IMR-90 (cell line): ENCODE data around the gene C19orf85. TPM values are rescaled to one million over a fixed set of nuclear protein-coding genes. Genes with fewer than 3 reads are reported as not detected.

Experiments
- ATAC-seq: fragments of 200-7000 bp; cut with Tn5 transposase; 2 replicates; pipeline ENCODE4 v1.9.1; 2020; ENCODE audit warnings: low read depth, mild to moderate bottlenecking, moderate library complexity
- BruUV-seq: library from RNA; stranded (reverse); fragments of 400-500 nt; replicated peaks from 2 replicates; lab custom pipeline; 2021; lab: Mats Ljungman, UMichigan
- CTCF ChIA-PET: fragments of 300-600 bp; formaldehyde crosslinking; extraction: SDS; loops from one replicate; lab custom pipeline; 2021; ENCODE audit warnings: antibody characterized with exemption; lab: Yijun Ruan, JAX
- POLR2A ChIA-PET: fragments of 300-600 bp; sonication (Branson Sonifier 250); formaldehyde crosslinking; loops from one replicate; lab custom pipeline; 2022; ENCODE audit warnings: antibody characterized with exemption; ENCODE audit not compliant: unreplicated experiment; lab: Charles Lee
- DNase-seq: peaks from one replicate; pipeline ENCODE4 v3.0.0; 2013
- H2AFZ ChIP-seq: replicated peaks from 2 replicates; pipeline ENCODE3; 2013; ENCODE audit warnings: low read length, mild to moderate bottlenecking; ENCODE audit not compliant: poor library complexity
- H2AK5ac ChIP-seq: 2 replicates; pipeline ENCODE4 v1.6.1; 2013; ENCODE audit warnings: low read depth, low read length, inconsistent platforms
- H2AK9ac ChIP-seq: replicated peaks from 2 replicates; pipeline ENCODE3; 2013; ENCODE audit warnings: mild to moderate bottlenecking, low read depth, low read length, moderate library complexity; ENCODE audit not compliant: poor library complexity
- H2BK120ac ChIP-seq: 2 replicates; pipeline ENCODE4 v1.6.1; 2013; ENCODE audit warnings: low read depth, low read length, inconsistent platforms
- H2BK15ac ChIP-seq: 3 replicates; pipeline ENCODE4 v1.6.1; 2013; ENCODE audit warnings: low read depth, low read length, inconsistent platforms
- H2BK20ac ChIP-seq: 2 replicates; pipeline ENCODE4 v1.6.1; 2013; ENCODE audit warnings: low read depth, mild to moderate bottlenecking, inconsistent platforms, low read length, moderate library complexity
- H2BK5ac ChIP-seq: 2 replicates; pipeline ENCODE4 v1.6.1; 2013; ENCODE audit warnings: mild to moderate bottlenecking, low read depth, low read length, inconsistent platforms; ENCODE audit not compliant: poor library complexity, severe bottlenecking
- H3K14ac ChIP-seq: replicated peaks from 2 replicates; pipeline ENCODE4 v1.6.1; 2013; ENCODE audit warnings: low read depth, low read length, inconsistent platforms
- H3K18ac ChIP-seq: 2 replicates; pipeline ENCODE4 v1.6.1; 2013; ENCODE audit warnings: low read depth, low read length, control low read depth
- H3K23ac ChIP-seq: 2 replicates; pipeline ENCODE4 v1.6.1; 2013; ENCODE audit warnings: low read depth, low read length, inconsistent platforms
- H3K27ac ChIP-seq: 2 replicates; pipeline ENCODE4 v1.5.1; 2013; ENCODE audit warnings: mild to moderate bottlenecking, control low read depth, low read length; ENCODE audit not compliant: insufficient read depth
- H3K27me3 ChIP-seq: 2 replicates; pipeline ENCODE4 v1.6.1; 2013; ENCODE audit warnings: low read length; ENCODE audit not compliant: control insufficient read depth, insufficient read depth
- H3K36me3 ChIP-seq: 2 replicates; pipeline ENCODE4 v1.6.1; 2013; ENCODE audit warnings: low read length, mixed read lengths; ENCODE audit not compliant: control insufficient read depth, insufficient read depth
- H3K4ac ChIP-seq: 2 replicates; pipeline ENCODE4 v1.6.1; 2013; ENCODE audit warnings: low read depth, low read length, inconsistent platforms
- H3K4me1 ChIP-seq: 2 replicates; pipeline ENCODE4 v1.6.1; 2013; ENCODE audit warnings: low read length, mixed read lengths; ENCODE audit not compliant: control insufficient read depth, insufficient read depth
- H3K4me2 ChIP-seq: 2 replicates; pipeline ENCODE4 v1.6.1; 2013; ENCODE audit warnings: low read depth, mild to moderate bottlenecking, control low read depth, low read length, moderate library complexity
- H3K4me3 ChIP-seq: 2 replicates; pipeline ENCODE4 v1.5.1; 2013; ENCODE audit warnings: low read depth, mild to moderate bottlenecking, control low read depth, low read length, moderate library complexity; ENCODE audit not compliant: insufficient read depth
- H3K56ac ChIP-seq: 2 replicates; pipeline ENCODE4 v1.6.1; 2013; ENCODE audit warnings: low read length, inconsistent platforms; ENCODE audit not compliant: insufficient read depth; ENCODE audit errors: extremely low read depth
- H3K79me1 ChIP-seq, 2 experiments: 2 replicates each; pipeline ENCODE4 v1.6.1; 2013; ENCODE audit warnings: low read length in 2 of 2, inconsistent platforms in 1 of 2, low read depth in 1 of 2
- H3K9ac ChIP-seq: 2 replicates; pipeline ENCODE4 v1.6.1; 2013; ENCODE audit warnings: low read depth, low read length, control low read depth
- H3K9me1 ChIP-seq: 2 replicates; pipeline ENCODE4 v1.6.1; 2013; ENCODE audit warnings: low read length, inconsistent platforms; ENCODE audit not compliant: insufficient read depth
- H3K9me3 ChIP-seq: 2 replicates; pipeline ENCODE4 v1.6.1; 2013; ENCODE audit warnings: low read length; ENCODE audit not compliant: control insufficient read depth, insufficient read depth
- H4K20me1 ChIP-seq: 2 replicates; pipeline ENCODE4 v1.6.1; 2013; ENCODE audit warnings: low read length, inconsistent platforms; ENCODE audit not compliant: insufficient read depth
- H4K5ac ChIP-seq: 2 replicates; pipeline ENCODE4 v1.6.1; 2013; ENCODE audit warnings: mild to moderate bottlenecking, low read depth, low read length, control low read depth
- H4K8ac ChIP-seq, 2 experiments: 2 replicates each; pipeline ENCODE4 v1.6.1; 2013; ENCODE audit warnings: low read depth in 2 of 2, low read length in 2 of 2, control low read depth in 1 of 2, inconsistent platforms in 1 of 2
- H4K91ac ChIP-seq: 2 replicates; pipeline ENCODE4 v1.6.1; 2013; ENCODE audit warnings: low read depth, low read length, inconsistent platforms; ENCODE audit not compliant: insufficient read depth
- BHLHE40 ChIP-seq: fragments of 150-350 bp; IDR thresholded peaks from 2 replicates; pipeline ENCODE4 v1.6.1; 2016; ENCODE audit warnings: mild to moderate bottlenecking, low read depth, low read length
- CEBPB ChIP-seq: IDR thresholded peaks from 2 replicates; pipeline ENCODE4 v1.6.1; 2012; ENCODE audit warnings: low read depth, low read length, improper control_type of control experiment
- CHD1 ChIP-seq: IDR thresholded peaks from 2 replicates; pipeline ENCODE4 v1.6.1; 2012; ENCODE audit warnings: low read depth, low read length, improper control_type of control experiment
- CTCF ChIP-seq: conservative IDR thresholded peaks from 2 replicates; pipeline ENCODE4 v1.5.1; 2012; ENCODE audit warnings: mild to moderate bottlenecking, low read depth, low read length, improper control_type of control experiment
- ELK1 ChIP-seq: fragments of 150-350 bp; IDR thresholded peaks from 2 replicates; pipeline ENCODE4 v1.6.1; 2016; ENCODE audit warnings: low read depth, mild to moderate bottlenecking, low read length, moderate library complexity, borderline replicate concordance
- FOS ChIP-seq: fragments of 150-350 bp; IDR thresholded peaks from 2 replicates; pipeline ENCODE4 v1.6.1; 2016; ENCODE audit warnings: low read depth, low read length
- MAFK ChIP-seq: IDR thresholded peaks from 2 replicates; pipeline ENCODE4 v1.6.1; 2012; ENCODE audit warnings: low read depth, low read length, improper control_type of control experiment
- MAZ ChIP-seq: IDR thresholded peaks from 2 replicates; pipeline ENCODE4 v1.6.1; 2012; ENCODE audit warnings: low read depth, mild to moderate bottlenecking, low read length, improper control_type of control experiment, moderate library complexity, borderline replicate concordance
- NFE2L2 ChIP-seq: fragments of 150-350 bp; IDR thresholded peaks from 2 replicates; pipeline ENCODE4 v1.6.1; 2016; ENCODE audit warnings: low read depth, mild to moderate bottlenecking, low read length
- SMC3 ChIP-seq: fragments of 150-350 bp; IDR thresholded peaks from 2 replicates; pipeline ENCODE4 v1.6.1; 2016; ENCODE audit warnings: low read depth, mild to moderate bottlenecking, antibody characterized with exemption, low read length, moderate library complexity
- WGBS, 2 experiments: methylation state at CpG; one replicate each; pipeline versions ENCODE4 v1.1.5 to v1.1.7; 2013; ENCODE audit warnings: missing lambda C conversion rate in 2 of 2; ENCODE audit not compliant: insufficient read length in 1 of 2; ENCODE audit errors: extremely low coverage in 2 of 2; 5-methylcytosine and 5-hydroxymethylcytosine counted together
- dilution Hi-C: fragments of 300-500 bp; cut with HindIII; formaldehyde crosslinking; loops from one replicate; pipeline ENCODE4 v1.14.3; 2018; ENCODE audit warnings: low sequenced_read_pairs; ENCODE audit not compliant: unreplicated experiment
- in situ Hi-C: fragments of 300-500 bp; cut with MboI; formaldehyde crosslinking; loops from 3 replicates; pipeline ENCODE4 v1.14.3; 2019; ENCODE audit warnings: low sequenced_read_pairs, inconsistent platforms, mixed read lengths
- intact Hi-C: fragments of 100-400 bp; cut with micrococcal nuclease; formaldehyde crosslinking; loops from 2 replicates; pipeline ENCODE4 v1.10.0; 2022
- polyA plus RNA-seq, 3 experiments: library from polyadenylated mRNA; depleted of rRNA; stranded (reverse); fragments of >200 nt; gene quantifications; 2 replicates each; pipeline ENCODE4 v1.2.3, GENCODE V29; 2012; ENCODE audit warnings: low replicate concordance in 1 of 3
- total RNA-seq: library from RNA; depleted of rRNA; stranded (reverse); fragments of >200 nt; gene quantifications from 2 replicates; pipeline ENCODE4 v1.2.3, GENCODE V29; 2012

C19orf85 gene
- total and polyA plus RNA-seq, 2 of the 4 experiments (the other 2 are of a cell fraction), result not detected

- no peak for TF ChIP-seq BHLHE40
Observed at GRCh38 chr19:55457683-55458457, 6.7 kb downstream of the C19orf85 start (continued).

GRCh38 chr19:55456347-55456746 lies 8.2 kb downstream of the C19orf85 start:
- Histone ChIP-seq H2AFZ (no peak overlapping the region), H3K23ac (no peak overlapping the region), H2BK5ac (no peak overlapping the region), H3K4me3 (no peak overlapping the region), H2AK5ac (no peak overlapping the region), H3K79me1 (peaks cover 0 to 23% of the 10 kb centered on the region in 2 experiments; a peak in 2 of 4 replicates), H3K27ac (no peak overlapping the region), H3K18ac (no peak overlapping the region), H2BK120ac (no peak overlapping the region), H3K9me1 (peaks cover 2% of the 10 kb centered on the region; the same call in 1 of the 2 replicates), H3K56ac (no peak overlapping the region), H2AK9ac (peak overlapping the region; percentile 12), H3K9me3 (no peaks in the 10 kb centered on the region), H2BK20ac (no peak overlapping the region), H4K20me1 (peaks cover 28% of the 10 kb centered on the region), H2BK15ac (no peak overlapping the region), H4K5ac (no peak overlapping the region), H3K9ac (no peak overlapping the region), H4K91ac (no peak overlapping the region), H3K27me3 (peaks cover 12% of the 10 kb centered on the region), H3K4ac (no peak overlapping the region), H3K14ac (no peak overlapping the region), H3K4me2 (no peak overlapping the region), H3K4me1 (peaks cover 5% of the 10 kb centered on the region; the same call in 1 of the 2 replicates), H4K8ac (no peak overlapping the region), H3K36me3 (no peaks in the 10 kb centered on the region; the same call in 1 of the 2 replicates)
- ATAC-seq (no peak), DNase-seq (no peak)
- CTCF ChIA-PET, result no interaction called here
- in situ Hi-C loops (no loop called here), intact Hi-C loops (no loop called here), dilution Hi-C loops (no loop called here)
- BruUV-seq, result no TSS peak
- WGBS, 2 experiments, result 59% methylated on average over 8 of the region's 14 CpGs; no CpG with 5 or more reads in 1 of the 2 experiments
- POLR2A ChIA-PET, result no interaction called here
- no peak for TF ChIP-seq CHD1
- TF ChIP-seq MAFK, result no peak
- TF ChIP-seq SMC3, result no peak
- no peak for TF ChIP-seq CEBPB
- TF ChIP-seq CTCF, result no peak
- no peak for TF ChIP-seq MAZ
- no peak for TF ChIP-seq FOS
- no peak for TF ChIP-seq NFE2L2
- no peak for TF ChIP-seq ELK1
